Spleen (tissue), 11 donors: ENCODE results near the gene TSPAN18. TPM values are rescaled to one million over a fixed set of nuclear protein-coding genes. Genes with fewer than 3 reads are reported as not detected.

Experiments used
- DNase-seq: peaks from one replicate; pipeline ENCODE4 v3.0.0-alpha.2; 2020
- H3K27ac ChIP-seq, 8 donors: fragments of 200-600 bp; sonication (generic) in 7 of 8; 1 replicate in 4 of 8; 2 replicates in 4 of 8; pipeline versions ENCODE4 v1.5.0 to v1.8.0; 2016 to 2021; ENCODE audit warnings: inconsistent platforms in 4 of 8, mild to moderate bottlenecking in 4 of 8, moderate library complexity in 1 of 8
- H3K27me3 ChIP-seq, 7 donors: fragments of 200-600 bp; sonication (generic) in 6 of 7; replicated peaks in 1 of 7; 1 replicate in 4 of 7; 2 replicates in 3 of 7; pipeline versions ENCODE4 v1.5.0 to v1.8.0; 2016 to 2021; ENCODE audit warnings: inconsistent platforms in 3 of 7, mild to moderate bottlenecking in 1 of 7
- H3K36me3 ChIP-seq, 6 donors: fragments of 200-600 bp; sonication (generic) in 5 of 6; 1 replicate in 4 of 6; 2 replicates in 2 of 6; pipeline versions ENCODE4 v1.5.0 to v1.8.0; 2016 to 2021; ENCODE audit warnings: inconsistent platforms in 2 of 6
- H3K4me1 ChIP-seq, 6 donors: fragments of 200-600 bp; sonication (generic) in 5 of 6; 1 replicate in 3 of 6; 2 replicates in 3 of 6; pipeline versions ENCODE4 v1.5.0 to v1.8.0; 2016 to 2021; ENCODE audit warnings: inconsistent platforms in 3 of 6
- H3K4me3 ChIP-seq, 8 donors: fragments of 200-600 bp; sonication (generic) in 7 of 8; 1 replicate in 4 of 8; 2 replicates in 4 of 8; pipeline versions ENCODE4 v1.5.0 to v1.8.0; 2016 to 2021; ENCODE audit warnings: inconsistent platforms in 4 of 8, mild to moderate bottlenecking in 4 of 8, moderate library complexity in 2 of 8
- H3K9me3 ChIP-seq, 8 donors: fragments of 200-600 bp; sonication (generic) in 7 of 8; 1 replicate in 4 of 8; 2 replicates in 4 of 8; pipeline versions ENCODE4 v1.5.0 to v1.8.0; 2016 to 2021; ENCODE audit warnings: inconsistent platforms in 4 of 8
- CTCF ChIP-seq, 11 experiments: fragments of 200-600 bp in 7 of 11; fragments of 450-650 bp in 4 of 11; sonication (generic) in 4 of 11; IDR thresholded peaks in 8 of 11; conservative IDR thresholded peaks in 3 of 11; 1 replicate in 7 of 11; 2 replicates in 4 of 11; pipeline versions ENCODE4 v1.4.0 to v1.8.0; 2016 to 2021; ENCODE audit warnings: antibody characterized with exemption in 11 of 11, inconsistent platforms in 4 of 11, mild to moderate bottlenecking in 1 of 11
- POLR2A ChIP-seq, 3 donors: fragments of 450-650 bp; IDR thresholded peaks; one replicate each; pipeline ENCODE4 v1.5.1; 2017; ENCODE audit warnings: antibody characterized with exemption in 3 of 3, mild to moderate bottlenecking in 1 of 3
- POLR2AphosphoS5 ChIP-seq, 3 donors: sonication (generic); formaldehyde crosslinking; IDR thresholded peaks; one replicate each; pipeline ENCODE4 v1.5.1; 2017; ENCODE audit warnings: antibody characterized with exemption in 3 of 3
- WGBS, 5 donors: extraction: QIAGEN DNeasy Blood & Tissue Kit in 3 of 5; methylation state at CpG; one replicate each; pipeline versions ENCODE4 v1.1.5 to v1.1.7; 2013 to 2018; 5-methylcytosine and 5-hydroxymethylcytosine counted together
- intact Hi-C: fragments of 100-400 bp; cut with DNase I; formaldehyde crosslinking; loops from one replicate; pipeline ENCODE4 v1.15.0; 2023; ENCODE audit warnings: low total_unique reads
- polyA plus RNA-seq, 3 donors: library from polyadenylated mRNA; stranded (reverse); fragments of 200-250 nt; gene quantifications; one replicate each; pipeline ENCODE4 v1.2.1, GENCODE V29; 2013
- total RNA-seq, 7 donors: library from RNA; depleted of rRNA in 3 of 7; stranded (reverse); fragments of >200 nt in 3 of 7; fragmentation: NEBNext Ultra II Directional in 4 of 7; extraction: Animal tissue kit (Norgen Biotek cat#: 25700) in 4 of 7; gene quantifications; one replicate each; pipeline versions ENCODE4 v1.1.0 to v1.2.1, GENCODE V29; 2016 to 2021
- donor health status: healthy with polysubstance abuse.
- donor health status: DM: no; HTN: no; CAD: no; lungs with moderate emphysema.
- donor health status: DM: no; HTN: no; CAD: no.
- donor health status: Bipolar disorder and iron deficiency.
- donor health status: healthy.
- donor health status: DM: no; HTN: no; CAD: no.
- donor health status: DM: yes; HTN: yes; CAD: no.

The TSPAN18 gene
- total and polyA plus RNA-seq, 10 donors, result 2.1 to 47.5 (median 21.3) TPM

- no peaks in the 10 kb centered on the region for H3K9me3 ChIP-seq
- H3K36me3 ChIP-seq, result peaks cover 0 to 42% (median 19%) of the 10 kb centered on the region in 6 donors
- no peak overlapping the region for H3K4me3 ChIP-seq
- DNase-seq, result no peak
- TF ChIP-seq CTCF (IDR thresholded peaks at IDR 0.05 in 8 of 11, conservative IDR thresholded peaks at IDR 0.05 in 3 of 11), result no peak
- TF ChIP-seq POLR2AphosphoS5 (IDR thresholded peaks at IDR 0.05), result no peak
- no peak for TF ChIP-seq POLR2A (IDR thresholded peaks at IDR 0.05)
- H3K4me1 ChIP-seq, result peaks cover 0 to 16% (median 9%) of the 10 kb centered on the region in 6 donors
- H3K27me3 ChIP-seq, result no peaks in the 10 kb centered on the region
- 70 to 88% (median 86%) methylated on average over 3 of the region's 3 CpGs for WGBS, 5 donors
- H3K27ac ChIP-seq, result no peak overlapping the region
- intact Hi-C loops, result no loop called here
These were observed 204.7 kb downstream of the TSPAN18 start for GRCh38 chr11:44931466-44931865.

GRCh38 chr11:44934110-44934509 is 207.3 kb downstream of the TSPAN18 start:
- Histone ChIP-seq H3K4me3 (no peak overlapping the region), H3K9me3 (no peaks in the 10 kb centered on the region), H3K4me1 (peaks cover 0 to 34% (median 24%) of the 10 kb centered on the region in 6 donors), H3K36me3 (peaks cover 0 to 67% (median 26%) of the 10 kb centered on the region in 6 donors), H3K27ac (no peak overlapping the region), H3K27me3 (no peaks in the 10 kb centered on the region)
- peak in 1 of 3 donors; percentile 27 for TF ChIP-seq POLR2AphosphoS5 (IDR thresholded peaks at IDR 0.05)
- TF ChIP-seq CTCF (IDR thresholded peaks at IDR 0.05 in 8 of 11, conservative IDR thresholded peaks at IDR 0.05 in 3 of 11), result no peak
- intact Hi-C loops, result no loop called here
- DNase-seq, result no peak
- 86 to 97% (median 94%) methylated on average over 2 of the region's 2 CpGs for WGBS, 5 donors

- intact Hi-C loops, result loop anchor here (5.0 kb wide), 1 partner anchor 168 kb away; no protein-coding TSS in a partner anchor
- H3K4me1 ChIP-seq, result peaks cover 0 to 41% (median 31%) of the 10 kb centered on the region in 6 donors
- WGBS, 5 donors, result 89 to 96% (median 91%) methylated on average over 9 to 13 of the region's 13 CpGs
- no peaks in the 10 kb centered on the region for H3K27me3 ChIP-seq
- no peak for DNase-seq
- TF ChIP-seq POLR2A (IDR thresholded peaks at IDR 0.05) (no peak), POLR2AphosphoS5 (IDR thresholded peaks at IDR 0.05) (peak in 1 of 3 donors; percentile 30)
- no peaks in the 10 kb centered on the region for H3K9me3 ChIP-seq
- H3K4me3 ChIP-seq, result no peak overlapping the region
- H3K27ac ChIP-seq, result no peak overlapping the region
- peaks cover 0 to 67% (median 26%) of the 10 kb centered on the region in 6 donors for H3K36me3 ChIP-seq
These were observed 208.0 kb downstream of the TSPAN18 start for GRCh38 chr11:44934735-44935250.

GRCh38 chr11:44936525-44936924 is 209.8 kb downstream of the TSPAN18 start:
- 11 to 36% (median 29%) methylated on average over 7 to 20 of the region's 20 CpGs for WGBS, 5 donors
- TF ChIP-seq POLR2A (IDR thresholded peaks at IDR 0.05) (no peak), CTCF (IDR thresholded peaks at IDR 0.05 in 8 of 11, conservative IDR thresholded peaks at IDR 0.05 in 3 of 11) (peak; percentile 82 to 99 (median 97)), POLR2AphosphoS5 (IDR thresholded peaks at IDR 0.05) (peak; percentile 48 to 69 (median 64))
- Histone ChIP-seq H3K36me3 (peaks cover 0 to 82% (median 26%) of the 10 kb centered on the region in 6 donors), H3K27me3 (no peaks in the 10 kb centered on the region), H3K4me1 (peaks cover 9 to 58% (median 49%) of the 10 kb centered on the region in 6 donors), H3K4me3 (no peak overlapping the region), H3K9me3 (no peaks in the 10 kb centered on the region), H3K27ac (peak overlapping the region in 2 of 8 donors; percentile 3 to 75)
- DNase-seq, result peak; percentile 89
- intact Hi-C loops, result loop anchor here (5.0 kb wide), 1 partner anchor 166 kb away; no protein-coding TSS in a partner anchor
